Progenitor cell of endocrine pancreas (in vitro differentiated cells): ENCODE results near the gene FXYD7. TPM values are rescaled to one million over a fixed set of nuclear protein-coding genes. Genes with fewer than 3 reads are reported as not detected.

ENCODE experiments used
- DNase-seq: peaks from one replicate; pipeline ENCODE4 v3.0.0; 2021; ENCODE audit warnings: low spot score; ENCODE audit not compliant: unreplicated experiment
- H3K27ac Mint-ChIP-seq: 2 replicates; pipeline ENCODE4 v1.8.0; 2021; ENCODE audit warnings: mild to moderate bottlenecking, moderate library complexity, mixed read lengths
- H3K27me3 Mint-ChIP-seq: 2 replicates; pipeline ENCODE4 v1.8.0; 2021; ENCODE audit warnings: mixed read lengths
- H3K36me3 Mint-ChIP-seq: 2 replicates; pipeline ENCODE4 v1.8.0; 2022; ENCODE audit warnings: mixed read lengths; ENCODE audit not compliant: insufficient read depth
- H3K4me1 Mint-ChIP-seq: 2 replicates; pipeline ENCODE4 v1.8.0; 2021; ENCODE audit warnings: low read depth, mixed read lengths
- H3K4me3 Mint-ChIP-seq: 2 replicates; pipeline ENCODE4 v1.8.0; 2021; ENCODE audit warnings: low read depth, mild to moderate bottlenecking, moderate library complexity, mixed read lengths
- H3K9me3 Mint-ChIP-seq: 2 replicates; pipeline ENCODE4 v1.8.0; 2021; ENCODE audit warnings: low read depth, mixed read lengths
- total RNA-seq: library from RNA; stranded (reverse); gene quantifications from 2 replicates; pipeline ENCODE4 v1.2.1, GENCODE V29; 2021
- TF ChIP-seq, protein P1 (sequence below): fragments of 200-600 bp; sonication (generic); IDR thresholded peaks from one replicate; pipeline ENCODE4 v1.5.0; 2021; ENCODE audit warnings: antibody characterized with exemption, mild to moderate bottlenecking; ENCODE audit not compliant: unreplicated experiment

FXYD7 gene
- total RNA-seq, 1 donor from 2014 or later = not detected

DNA sequence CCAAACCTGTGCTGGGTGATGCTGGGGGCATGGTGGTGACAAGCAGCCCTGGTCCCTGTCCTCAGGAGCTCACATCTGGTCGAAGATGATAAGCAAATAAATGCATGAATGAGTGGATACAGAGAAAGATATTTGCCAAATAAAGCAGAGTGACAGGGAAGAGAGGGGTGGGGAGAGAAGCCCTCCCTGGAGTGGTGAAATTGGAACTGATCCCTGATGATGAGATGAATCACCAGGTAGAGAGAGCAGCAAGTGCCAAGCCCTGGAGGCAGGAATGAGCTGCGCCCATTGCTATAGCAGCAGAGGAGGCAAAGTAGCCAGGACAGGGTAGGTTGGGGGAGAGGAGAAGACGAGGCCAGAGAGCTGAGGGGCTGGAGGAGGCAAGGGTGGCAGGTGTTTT is 25.1 kb downstream of the FXYD7 start:
- Mint-ChIP-seq H3K27ac (no peak overlapping the region), H3K4me1 (peaks cover 1% of the 10 kb centered on the region), H3K36me3 (peaks cover 2% of the 10 kb centered on the region), H3K27me3 (no peaks in the 10 kb centered on the region), H3K9me3 (peaks cover 17% of the 10 kb centered on the region), H3K4me3 (no peak overlapping the region)
- no peak for DNase-seq
- TF ChIP-seq, protein P1, sequence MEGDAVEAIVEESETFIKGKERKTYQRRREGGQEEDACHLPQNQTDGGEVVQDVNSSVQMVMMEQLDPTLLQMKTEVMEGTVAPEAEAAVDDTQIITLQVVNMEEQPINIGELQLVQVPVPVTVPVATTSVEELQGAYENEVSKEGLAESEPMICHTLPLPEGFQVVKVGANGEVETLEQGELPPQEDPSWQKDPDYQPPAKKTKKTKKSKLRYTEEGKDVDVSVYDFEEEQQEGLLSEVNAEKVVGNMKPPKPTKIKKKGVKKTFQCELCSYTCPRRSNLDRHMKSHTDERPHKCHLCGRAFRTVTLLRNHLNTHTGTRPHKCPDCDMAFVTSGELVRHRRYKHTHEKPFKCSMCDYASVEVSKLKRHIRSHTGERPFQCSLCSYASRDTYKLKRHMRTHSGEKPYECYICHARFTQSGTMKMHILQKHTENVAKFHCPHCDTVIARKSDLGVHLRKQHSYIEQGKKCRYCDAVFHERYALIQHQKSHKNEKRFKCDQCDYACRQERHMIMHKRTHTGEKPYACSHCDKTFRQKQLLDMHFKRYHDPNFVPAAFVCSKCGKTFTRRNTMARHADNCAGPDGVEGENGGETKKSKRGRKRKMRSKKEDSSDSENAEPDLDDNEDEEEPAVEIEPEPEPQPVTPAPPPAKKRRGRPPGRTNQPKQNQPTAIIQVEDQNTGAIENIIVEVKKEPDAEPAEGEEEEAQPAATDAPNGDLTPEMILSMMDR = no peak

GRCh38 chr19:35169221-35169995 is 26.4 kb downstream of the FXYD7 start:
- TF ChIP-seq, protein P1 = no peak
- DNase-seq = no peak
- Mint-ChIP-seq H3K9me3 (peaks cover 13% of the 10 kb centered on the region), H3K27ac (no peak overlapping the region), H3K4me1 (peaks cover 1% of the 10 kb centered on the region), H3K27me3 (no peaks in the 10 kb centered on the region), H3K36me3 (peaks cover 2% of the 10 kb centered on the region), H3K4me3 (no peak overlapping the region)

DNA sequence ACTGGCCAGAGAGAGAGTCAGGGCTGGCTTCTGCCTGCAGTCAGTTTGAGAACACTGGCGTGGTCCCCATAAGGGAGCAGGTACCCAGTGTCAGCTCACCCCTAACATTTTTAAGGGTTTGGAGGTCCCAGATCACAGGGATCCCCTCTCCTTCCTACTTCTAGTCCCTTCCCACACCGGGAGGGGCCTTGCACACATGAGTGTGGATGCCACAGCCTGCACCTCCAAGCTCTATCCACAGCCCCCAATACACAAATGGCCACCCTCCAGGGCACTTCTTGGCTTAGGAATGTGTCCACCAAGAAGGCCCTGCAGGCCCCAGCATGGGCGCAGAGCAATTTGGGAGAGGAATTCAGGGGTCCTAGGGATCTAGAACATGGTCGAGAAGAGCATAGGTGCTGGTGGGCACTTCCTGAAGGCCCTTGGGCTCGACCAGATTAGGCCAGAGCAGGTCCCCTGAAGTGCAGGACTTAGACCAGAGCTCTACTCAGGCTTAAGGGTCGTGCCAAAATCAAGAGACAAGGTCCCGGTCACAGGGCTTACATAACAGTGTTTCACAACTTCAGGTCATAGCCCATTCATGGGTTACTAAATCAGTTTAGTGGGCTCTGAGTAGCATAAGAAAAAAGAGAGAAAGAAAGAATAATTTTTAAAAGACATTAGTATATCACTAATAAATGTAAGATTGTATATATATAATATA is 27.5 kb downstream of the FXYD7 start:
- DNase-seq = no peak
- peaks cover 2% of the 10 kb centered on the region for H3K36me3 Mint-ChIP-seq

GRCh38 chr19:35171730-35172129 is 28.7 kb downstream of the FXYD7 start:
- Mint-ChIP-seq H3K9me3 (no peaks in the 10 kb centered on the region), H3K27ac (no peak overlapping the region), H3K36me3 (no peaks in the 10 kb centered on the region), H3K4me3 (no peak overlapping the region), H3K4me1 (peaks cover 1% of the 10 kb centered on the region), H3K27me3 (peaks cover 3% of the 10 kb centered on the region)
- no peak for DNase-seq
- TF ChIP-seq, protein P1 = no peak

More for the DNA sequence above, 27.5 kb downstream of the FXYD7 start:
- Mint-ChIP-seq H3K27ac (no peak overlapping the region), H3K4me1 (peaks cover 1% of the 10 kb centered on the region), H3K9me3 (peaks cover 9% of the 10 kb centered on the region), H3K4me3 (no peak overlapping the region), H3K27me3 (no peaks in the 10 kb centered on the region)
- TF ChIP-seq, protein P1 = no peak

DNA sequence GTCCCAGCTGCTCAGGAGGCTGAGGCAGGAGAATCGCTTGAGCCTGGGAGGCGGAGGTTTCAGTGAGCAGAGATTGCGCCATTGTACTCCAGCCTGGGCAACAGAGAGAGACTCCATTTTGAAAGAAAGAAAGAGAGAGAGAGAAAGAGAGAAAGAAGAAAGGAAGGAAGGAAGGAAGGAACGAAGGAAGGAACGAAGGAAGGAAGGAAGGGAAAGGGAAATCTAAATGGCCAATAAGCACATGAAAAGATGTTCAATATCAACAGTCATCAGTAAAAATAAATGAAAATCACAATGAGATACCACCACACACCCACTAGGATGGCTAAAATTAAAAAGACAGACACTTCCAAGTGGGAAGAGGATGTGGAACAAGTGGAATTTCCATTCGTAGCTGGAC is 31.2 kb downstream of the FXYD7 start:
- Mint-ChIP-seq H3K9me3 (peaks cover 3% of the 10 kb centered on the region), H3K4me1 (peaks cover under 1% of the 10 kb centered on the region), H3K36me3 (no peaks in the 10 kb centered on the region), H3K27ac (no peak overlapping the region), H3K4me3 (no peak overlapping the region), H3K27me3 (peaks cover 9% of the 10 kb centered on the region)
- DNase-seq = no peak
- TF ChIP-seq, protein P1 = no peak
